ENCODE results near the gene ITFG2. TPM values are rescaled to one million over a fixed set of nuclear protein-coding genes. Genes with fewer than 3 reads are reported as not detected.

Gene ITFG2
- total RNA-seq, 1 donor from 2014 or later = 42.3 TPM

DNA sequence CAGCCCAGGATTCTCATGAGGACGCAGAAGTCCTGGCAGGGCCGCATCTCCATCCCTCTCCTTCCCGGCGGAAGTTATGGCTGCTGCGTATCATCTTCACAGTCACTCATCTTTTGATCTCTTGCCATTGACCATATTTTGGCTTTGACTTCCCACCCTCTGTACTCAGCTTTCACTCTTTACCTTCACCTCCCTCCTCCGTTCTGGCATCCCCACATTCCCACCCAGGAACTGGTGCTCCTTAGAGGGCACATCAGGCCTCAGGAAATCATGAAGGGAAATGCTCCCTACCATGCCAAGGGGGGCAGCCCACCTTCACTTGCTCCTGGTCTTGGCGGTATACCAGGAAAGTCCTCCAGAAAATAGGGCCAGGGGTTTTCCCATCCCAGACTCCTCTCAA lies 43.1 kb downstream of the ITFG2 start:
- Histone ChIP-seq H3K4me3 (no peak overlapping the region), H3K27me3 (no peaks in the 10 kb centered on the region), H3K4me1 (peaks cover 5% of the 10 kb centered on the region), H3K27ac (no peak overlapping the region), H3K36me3 (no peaks in the 10 kb centered on the region), H3K9me3 (no peaks in the 10 kb centered on the region)
- DNase-seq = no peak
- intact Hi-C loops (cut with DNase I) = no loop called here
- no peak for ATAC-seq
- TF ChIP-seq, protein P1, sequence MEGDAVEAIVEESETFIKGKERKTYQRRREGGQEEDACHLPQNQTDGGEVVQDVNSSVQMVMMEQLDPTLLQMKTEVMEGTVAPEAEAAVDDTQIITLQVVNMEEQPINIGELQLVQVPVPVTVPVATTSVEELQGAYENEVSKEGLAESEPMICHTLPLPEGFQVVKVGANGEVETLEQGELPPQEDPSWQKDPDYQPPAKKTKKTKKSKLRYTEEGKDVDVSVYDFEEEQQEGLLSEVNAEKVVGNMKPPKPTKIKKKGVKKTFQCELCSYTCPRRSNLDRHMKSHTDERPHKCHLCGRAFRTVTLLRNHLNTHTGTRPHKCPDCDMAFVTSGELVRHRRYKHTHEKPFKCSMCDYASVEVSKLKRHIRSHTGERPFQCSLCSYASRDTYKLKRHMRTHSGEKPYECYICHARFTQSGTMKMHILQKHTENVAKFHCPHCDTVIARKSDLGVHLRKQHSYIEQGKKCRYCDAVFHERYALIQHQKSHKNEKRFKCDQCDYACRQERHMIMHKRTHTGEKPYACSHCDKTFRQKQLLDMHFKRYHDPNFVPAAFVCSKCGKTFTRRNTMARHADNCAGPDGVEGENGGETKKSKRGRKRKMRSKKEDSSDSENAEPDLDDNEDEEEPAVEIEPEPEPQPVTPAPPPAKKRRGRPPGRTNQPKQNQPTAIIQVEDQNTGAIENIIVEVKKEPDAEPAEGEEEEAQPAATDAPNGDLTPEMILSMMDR (IDR thresholded peaks at IDR 0.05) = no peak

- no peak for ATAC-seq
- DNase-seq = no peak
- Histone ChIP-seq H3K9me3 (no peaks in the 10 kb centered on the region), H3K36me3 (no peaks in the 10 kb centered on the region), H3K4me1 (peaks cover 5% of the 10 kb centered on the region), H3K27me3 (no peaks in the 10 kb centered on the region), H3K4me3 (no peak overlapping the region), H3K27ac (no peak overlapping the region)
- intact Hi-C loops (cut with DNase I) = no loop called here
- TF ChIP-seq, protein P1 (IDR thresholded peaks at IDR 0.05) = no peak
These were observed 43.6 kb downstream of the ITFG2 start for GRCh38 chr12:2856051-2856450.

- Histone ChIP-seq H3K36me3 (no peaks in the 10 kb centered on the region), H3K4me3 (no peak within 1 kb of the TSS), H3K4me1 (peaks cover 5% of the 10 kb centered on the region), H3K9me3 (no peaks in the 10 kb centered on the region), H3K27ac (no peak within 1 kb of the TSS), H3K27me3 (no peaks in the 10 kb centered on the region)
- no peak for ATAC-seq
- intact Hi-C loops (cut with DNase I) = no loop called here
- TF ChIP-seq, protein P1 (IDR thresholded peaks at IDR 0.05) = no peak
- DNase-seq = no peak
These were observed 44.6 kb downstream of the ITFG2 start, which contains the start of gene TEX52 for GRCh38 chr12:2857021-2857431. Gene TEX52 (minus strand): TSS chr12:2857039. CDS start chr12:2857026, 13 bp downstream.

GRCh38 chr12:2857576-2857975 lies 45.1 kb downstream of the ITFG2 start:
- Histone ChIP-seq H3K36me3 (no peaks in the 10 kb centered on the region), H3K4me3 (no peak overlapping the region), H3K4me1 (peaks cover 5% of the 10 kb centered on the region), H3K27me3 (no peaks in the 10 kb centered on the region), H3K9me3 (no peaks in the 10 kb centered on the region), H3K27ac (no peak overlapping the region)
- ATAC-seq = no peak
- DNase-seq = no peak
- TF ChIP-seq, protein P1 (IDR thresholded peaks at IDR 0.05) = no peak
- intact Hi-C loops (cut with DNase I) = no loop called here

- H3K9me3 ChIP-seq = no peaks in the 10 kb centered on the region
- DNase-seq = no peak
- ATAC-seq = no peak
- H3K27ac ChIP-seq = no peak overlapping the region
- intact Hi-C loops (cut with DNase I) = no loop called here
- TF ChIP-seq, protein P1 (IDR thresholded peaks at IDR 0.05) = no peak
- no peaks in the 10 kb centered on the region for H3K36me3 ChIP-seq
- H3K4me3 ChIP-seq = no peak overlapping the region
- H3K4me1 ChIP-seq = peaks cover 5% of the 10 kb centered on the region
- no peaks in the 10 kb centered on the region for H3K27me3 ChIP-seq
These were observed 45.9 kb downstream of the ITFG2 start for GRCh38 chr12:2858334-2858733.

DNA sequence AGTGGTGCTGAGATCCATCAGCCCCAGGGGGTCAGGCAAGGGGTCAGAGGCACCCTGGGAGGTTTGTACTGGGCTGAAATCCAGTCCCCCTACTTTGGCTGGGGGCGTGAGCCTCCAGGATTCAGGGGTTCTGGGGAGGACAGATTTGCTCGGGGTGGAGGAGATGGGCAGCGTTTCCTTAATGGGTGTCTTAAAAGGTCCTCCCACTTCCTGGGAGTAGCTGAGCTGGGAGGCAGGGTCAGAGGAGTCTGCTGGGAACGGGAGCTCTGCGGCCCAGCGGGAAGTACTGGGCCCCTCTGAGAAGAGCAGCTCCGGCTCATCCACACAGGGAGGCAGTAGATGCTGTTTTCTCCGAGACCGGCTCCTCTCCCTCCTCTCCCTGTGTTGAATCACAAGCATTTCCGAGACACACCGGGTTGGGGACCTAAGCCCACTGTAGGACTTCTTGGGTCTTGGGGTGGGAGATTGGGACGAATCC lies 46.5 kb downstream of the ITFG2 start:
- intact Hi-C loops (cut with DNase I) = no loop called here
- TF ChIP-seq, protein P1 (IDR thresholded peaks at IDR 0.05) = no peak
- no peak for ATAC-seq

More for the DNA sequence above, 46.5 kb downstream of the ITFG2 start:
- Histone ChIP-seq H3K4me1 (no peaks in the 10 kb centered on the region), H3K27ac (no peak overlapping the region), H3K9me3 (no peaks in the 10 kb centered on the region), H3K4me3 (no peak overlapping the region), H3K27me3 (no peaks in the 10 kb centered on the region), H3K36me3 (no peaks in the 10 kb centered on the region)
- no peak for DNase-seq

Measured in upper lobe of right lung (tissue), 1 donor.